Stimulated activated CD4-positive, alpha-beta T cell treated with anti-CD3 and anti-CD28 coated beads, Interleukin-4, amount 100 ng/mL, for 1 hour (primary cell): Measurements from ENCODE around the gene KLK13.

ENCODE experiments used
- DNase-seq: peaks from one replicate; pipeline ENCODE4 v3.0.0-alpha.2; 2020

Gene KLK13

DNA sequence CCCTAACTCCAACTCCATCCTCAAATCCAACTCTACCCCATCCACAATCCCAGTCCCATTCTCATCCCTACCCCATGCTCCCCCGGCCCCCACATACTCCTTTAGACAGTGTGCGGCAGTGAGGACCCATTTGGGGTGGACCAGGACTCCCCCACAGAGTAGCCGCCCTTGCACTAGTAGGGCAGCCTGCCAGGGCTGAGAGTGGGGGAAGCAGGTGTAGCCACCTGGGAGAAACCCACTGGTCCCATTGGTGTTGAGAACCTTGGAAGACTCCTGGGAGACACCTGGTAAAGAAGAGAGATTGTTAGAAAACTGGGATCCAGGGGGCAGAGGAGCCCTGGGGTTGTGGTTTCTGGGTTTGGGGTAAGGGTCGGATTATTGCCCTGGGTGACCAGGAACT, 4.6 kb downstream of the KLK13 start:
- no peak for DNase-seq

DNA sequence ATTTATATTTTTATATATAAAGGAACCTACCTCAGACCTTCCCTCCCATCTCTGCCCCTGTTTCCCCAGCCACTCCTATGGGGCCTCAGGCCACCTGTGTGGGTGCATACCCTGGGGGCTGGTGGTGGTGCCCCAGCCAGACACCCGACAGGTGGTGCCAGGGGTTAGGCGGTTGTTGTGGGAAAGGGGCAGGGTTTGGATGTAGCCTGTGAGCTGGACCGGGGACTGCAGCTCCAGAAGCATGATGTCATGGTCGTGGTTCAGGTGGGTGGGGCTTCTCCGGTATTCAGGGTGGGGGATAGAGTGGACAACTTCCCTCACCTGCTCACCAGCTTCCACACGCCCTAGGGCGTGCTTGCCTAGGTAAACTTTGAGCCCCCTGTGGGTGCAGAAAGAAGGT, 5.2 kb downstream of the KLK13 start:
- DNase-seq: no peak

DNA sequence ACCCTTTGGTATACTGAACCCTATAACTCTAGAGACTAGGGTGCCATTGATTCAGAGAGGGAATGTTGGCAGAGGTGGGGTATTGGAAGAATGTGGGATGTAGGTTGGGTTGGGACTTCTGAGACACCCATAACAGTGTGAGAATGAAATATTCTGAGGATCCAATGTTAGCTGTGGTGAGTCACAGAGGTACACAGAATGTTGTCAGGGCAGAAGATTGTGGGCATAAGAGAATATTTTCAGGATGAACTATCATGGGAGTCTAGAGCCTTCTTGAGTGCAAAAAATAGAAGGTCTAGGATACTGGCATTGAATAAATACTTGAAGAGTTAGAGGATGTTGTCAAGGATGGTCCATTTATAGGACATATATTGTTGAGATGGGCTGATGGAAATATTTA, 9.0 kb downstream of the KLK13 start:
- no peak for DNase-seq

DNA sequence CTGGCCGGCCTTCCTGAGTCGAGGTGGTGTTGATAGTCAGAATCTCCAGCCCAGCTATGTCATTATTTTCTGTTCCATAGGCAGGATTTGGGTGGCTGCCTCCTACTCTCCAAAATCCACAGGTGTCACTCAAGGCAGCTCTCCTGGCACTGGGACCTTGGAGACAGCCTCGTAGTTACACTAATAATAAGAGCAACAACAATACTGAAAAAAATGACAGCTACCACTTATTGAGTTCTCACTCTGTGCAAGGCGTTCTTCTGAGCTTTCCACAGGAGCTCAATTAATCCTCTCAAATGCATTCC, 17.9 kb downstream of the KLK13 start:
- DNase-seq: no peak

DNA sequence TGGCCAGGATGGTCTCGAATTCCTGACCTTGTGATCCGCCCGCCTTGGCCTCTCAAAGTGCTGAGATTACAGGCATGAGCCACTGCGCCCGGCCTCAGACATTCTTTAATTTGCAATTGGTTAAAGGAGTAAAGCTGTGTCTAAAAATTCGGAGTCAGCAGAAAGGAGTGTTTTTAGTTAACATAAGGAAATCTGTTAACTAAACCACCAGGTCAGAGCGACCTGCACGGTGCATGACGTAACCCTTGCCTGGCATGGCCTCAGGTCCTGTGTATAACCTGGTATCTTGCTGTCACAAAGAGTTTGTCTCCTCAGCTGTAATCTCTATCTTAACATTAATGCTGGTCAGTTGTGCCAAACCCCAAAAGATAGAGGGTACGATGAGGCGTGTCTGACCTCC, 20.6 kb downstream of the KLK13 start:
- no peak for DNase-seq

DNA sequence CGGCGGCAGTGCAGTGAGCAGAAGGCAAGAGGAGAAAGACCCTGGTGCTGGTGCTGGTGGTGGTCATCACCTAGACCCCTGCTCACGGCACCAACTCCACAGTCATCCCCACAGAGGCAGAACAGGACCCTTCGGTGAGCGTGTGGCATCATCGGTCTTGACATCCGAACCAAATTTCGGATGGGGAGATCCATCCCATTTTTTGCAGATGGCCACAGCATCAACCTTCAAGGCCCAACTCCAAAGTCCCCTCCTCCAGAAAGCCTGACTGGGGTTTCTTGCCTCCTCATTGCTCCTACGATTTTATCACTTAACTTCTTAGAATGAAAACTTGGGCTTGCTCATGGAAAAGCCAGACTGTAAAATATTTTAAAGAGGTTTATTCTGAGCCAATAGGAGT, 21.4 kb downstream of the KLK13 start:
- DNase-seq: no peak

DNA sequence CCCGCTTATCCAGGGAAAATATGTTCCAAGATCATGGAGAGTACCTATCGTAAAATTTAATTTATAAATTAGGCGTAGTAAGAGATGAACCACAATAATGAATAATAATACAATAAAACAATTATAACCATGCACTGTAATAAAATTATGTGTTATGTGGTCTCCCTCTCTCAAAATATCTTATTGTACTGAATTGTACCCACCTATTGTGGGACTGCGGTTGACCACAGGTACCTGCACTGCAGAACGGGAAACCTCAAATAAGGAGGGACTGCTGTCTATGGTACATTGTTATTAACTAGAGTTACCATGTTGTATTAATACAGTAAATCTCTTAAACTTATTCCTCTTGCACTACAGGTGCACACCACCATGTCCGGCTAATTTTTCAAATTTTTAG, 24.7 kb downstream of the KLK13 start:
- no peak for DNase-seq

DNA sequence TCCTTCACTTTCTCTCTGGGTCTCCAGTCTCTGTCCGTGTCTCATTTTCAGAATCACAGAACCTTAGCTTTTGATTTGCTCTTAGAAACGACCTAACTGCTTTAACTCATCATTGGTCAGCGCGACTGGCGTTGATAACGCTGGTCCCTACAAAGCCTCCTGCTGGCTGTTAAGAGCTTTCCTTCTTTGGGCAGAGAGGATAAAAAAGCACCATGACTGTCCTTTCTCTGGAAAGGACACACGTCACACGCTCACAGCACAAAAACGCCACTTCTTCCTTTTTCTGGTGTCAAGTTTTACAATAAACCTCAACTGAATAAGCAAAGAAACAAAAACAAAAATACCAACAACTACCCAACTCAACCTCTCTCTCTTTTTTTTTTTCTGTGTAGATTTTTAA, 28.4 kb downstream of the KLK13 start:
- DNase-seq: no peak

DNA sequence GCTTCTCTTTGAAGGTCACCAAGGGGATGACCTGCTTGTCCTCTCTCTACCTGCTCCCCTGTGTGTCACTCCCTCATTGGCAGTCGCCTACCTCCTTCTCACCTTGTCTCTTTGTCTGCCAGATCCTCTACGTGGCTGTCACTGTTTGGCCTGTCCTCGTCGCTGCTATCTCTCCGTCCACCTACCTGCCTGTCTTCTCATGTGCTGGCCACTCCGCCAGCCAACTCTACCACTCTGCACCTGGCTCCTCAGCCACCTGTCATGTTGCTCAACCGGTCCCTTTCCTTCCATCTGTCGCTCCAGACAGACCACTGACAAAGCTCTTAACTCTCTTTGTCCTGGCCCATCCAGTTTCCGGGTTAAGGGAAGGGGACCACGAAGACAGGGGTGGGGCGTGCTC, 30.2 kb downstream of the KLK13 start, which contains the start of gene KLK12:
KLK12 (minus strand) TSS at position 299 of the 400 bp plus-strand sequence. CDS start 381 bp downstream, outside the sequence.
- DNase-seq: no peak

DNA sequence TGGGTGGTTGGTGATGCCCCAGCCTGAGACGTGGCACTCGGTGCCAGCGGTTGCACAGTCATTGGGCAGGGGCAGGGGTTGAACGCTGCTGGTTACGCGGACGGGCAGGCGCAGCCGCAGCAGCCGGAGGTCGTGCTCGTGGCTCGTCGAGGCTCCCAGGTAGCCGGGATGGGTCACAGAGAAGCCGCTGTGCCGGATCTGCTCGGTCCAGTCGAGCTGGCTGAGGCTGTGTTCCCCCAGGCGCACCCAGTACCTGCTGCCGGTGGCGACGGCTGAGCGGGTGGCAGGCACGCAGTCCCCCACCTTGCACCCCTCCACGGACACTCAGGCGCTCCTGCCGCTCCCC, 33.0 kb downstream of the KLK13 start:
- DNase-seq: no peak

DNA sequence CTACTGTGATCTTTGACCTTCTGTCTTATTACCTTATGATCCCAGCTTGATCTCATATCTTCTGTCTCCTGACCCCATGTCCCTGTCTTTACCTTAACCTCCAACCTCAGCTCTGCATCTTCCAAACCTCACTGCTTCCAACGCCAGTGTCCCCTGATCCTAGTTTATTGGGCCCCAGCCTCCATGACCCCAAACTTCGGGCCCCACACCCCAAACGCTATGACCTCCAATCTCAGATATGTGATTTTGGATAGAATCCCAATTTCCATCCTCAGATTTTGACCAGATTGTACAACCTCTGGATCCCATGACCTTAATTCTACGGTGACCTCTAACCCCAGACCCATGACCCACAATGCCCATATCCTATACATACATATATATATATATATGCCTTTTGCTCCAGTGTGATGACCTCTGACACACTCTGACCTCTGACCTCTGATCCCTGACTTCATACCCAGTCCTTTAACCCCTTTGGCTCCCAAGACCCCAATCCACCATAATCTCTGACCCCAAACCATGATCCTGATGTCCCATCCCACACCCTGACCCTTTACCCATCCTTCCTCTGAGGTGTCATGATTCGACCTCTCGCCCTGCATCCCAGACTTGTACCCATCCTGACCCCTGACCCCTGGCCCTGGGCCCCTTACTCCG, 33.5 kb downstream of the KLK13 start:
- no peak for DNase-seq

DNA sequence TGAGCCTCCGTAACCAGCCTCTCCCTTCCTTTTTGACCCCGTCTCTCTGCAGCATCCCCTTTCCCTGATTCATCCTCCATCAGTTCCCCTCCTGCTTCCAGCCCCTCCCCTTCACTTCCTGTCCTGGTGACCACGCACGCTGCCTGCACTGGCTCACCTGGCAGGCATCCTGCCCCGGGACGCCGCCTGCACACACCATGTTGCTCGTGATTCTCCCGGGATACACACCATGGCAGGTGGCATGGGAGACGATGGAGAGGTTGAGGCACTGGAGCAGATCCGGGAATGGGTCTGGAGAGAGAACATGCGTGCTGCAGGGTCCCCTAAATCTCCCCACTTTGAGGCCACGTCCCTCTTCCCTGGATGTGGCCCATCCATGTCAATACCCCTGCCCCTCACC, 34.3 kb downstream of the KLK13 start:
- no peak for DNase-seq

DNA sequence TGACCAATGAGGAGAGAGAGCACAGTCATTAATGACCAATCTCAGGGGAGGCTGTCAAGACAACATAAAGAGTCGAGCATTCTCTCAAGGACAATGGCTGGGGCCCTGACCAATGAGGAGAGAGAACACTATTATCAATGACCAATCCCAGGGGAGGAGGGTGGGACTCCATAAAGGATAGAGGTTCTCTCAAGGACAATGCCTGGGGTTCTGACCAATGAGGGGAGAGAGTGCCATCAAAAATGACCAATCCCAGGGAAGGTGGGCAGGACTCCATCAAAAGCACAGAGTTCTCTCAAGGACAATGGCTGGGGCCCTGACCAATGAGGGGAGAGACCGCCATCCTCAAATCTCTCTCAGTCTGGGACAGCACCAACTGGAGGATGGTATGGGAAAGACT, 35.2 kb downstream of the KLK13 start:
- no peak for DNase-seq

DNA sequence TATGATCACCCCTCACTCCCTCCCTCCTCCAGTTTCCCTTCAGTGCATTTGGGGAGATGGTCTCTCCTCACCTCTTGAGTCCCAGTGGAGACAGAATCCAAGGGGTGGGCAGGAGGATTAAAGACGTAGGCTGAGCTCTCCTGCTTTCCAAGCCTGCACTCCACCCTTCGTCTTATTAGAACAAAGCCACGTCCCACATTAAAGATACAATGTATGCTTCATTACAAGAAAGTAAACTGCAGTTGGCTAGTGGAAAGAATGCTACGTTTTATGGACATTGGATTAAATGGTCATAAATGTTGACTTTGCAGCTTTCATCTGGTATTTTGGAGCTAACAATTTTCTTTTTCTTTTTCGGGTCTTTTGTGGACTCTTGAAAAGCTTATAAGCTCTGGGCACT, 37.0 kb downstream of the KLK13 start:
- DNase-seq: no peak

DNA sequence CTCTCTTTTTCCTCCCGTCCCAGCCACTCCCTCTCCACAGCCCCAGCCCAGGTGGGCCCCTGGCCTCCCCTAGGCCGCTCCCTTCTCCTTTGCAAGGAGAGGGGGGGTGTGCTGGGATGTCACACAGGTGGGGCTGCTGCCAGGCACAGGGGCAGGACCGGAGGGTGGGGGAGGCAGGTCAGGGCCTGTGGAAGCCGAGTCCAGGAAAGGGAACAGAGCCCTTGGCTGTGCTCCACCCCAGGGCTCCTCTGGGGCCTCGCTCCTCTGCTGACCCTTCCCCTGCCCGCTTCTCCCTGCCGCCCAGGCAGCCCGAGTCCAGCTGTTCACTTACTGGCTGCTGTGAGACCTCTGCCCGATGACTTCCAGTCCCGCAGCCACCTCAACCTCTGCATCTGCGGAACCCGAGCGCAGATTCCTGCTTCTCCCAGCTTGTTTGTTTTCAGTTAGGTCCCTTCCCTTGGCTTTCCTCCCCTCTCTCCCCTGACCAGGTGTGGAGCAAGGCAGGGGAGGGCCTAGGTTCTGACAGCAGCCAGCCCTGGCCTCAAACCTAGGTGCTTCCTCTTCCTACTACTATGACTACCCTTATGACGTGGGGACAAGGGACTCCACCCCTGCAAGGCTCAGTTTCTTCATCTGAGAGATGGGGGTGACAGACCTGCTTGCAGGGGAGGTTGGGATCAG, 37.6 kb downstream of the KLK13 start:
- DNase-seq: no peak

DNA sequence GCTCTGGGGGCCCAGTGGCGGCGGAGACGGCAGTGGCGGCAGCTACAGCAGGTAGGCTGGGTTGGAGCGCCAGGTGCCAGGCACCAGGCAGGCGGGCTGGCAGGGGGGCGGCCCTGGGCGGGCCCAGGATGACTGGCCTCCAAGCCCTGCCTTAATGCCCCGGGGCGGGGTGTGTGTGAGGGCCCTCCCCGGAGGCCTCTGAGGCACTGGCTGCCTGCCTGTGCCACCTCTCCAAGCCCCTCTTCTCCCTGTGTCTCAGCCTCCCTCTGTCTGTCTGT, 38.4 kb downstream of the KLK13 start, which contains the start of gene KLK11:
KLK11 (minus strand) TSS at position 63 of the 278 bp plus-strand sequence. CDS start 985 bp downstream, outside the sequence.
- no peak for DNase-seq

DNA sequence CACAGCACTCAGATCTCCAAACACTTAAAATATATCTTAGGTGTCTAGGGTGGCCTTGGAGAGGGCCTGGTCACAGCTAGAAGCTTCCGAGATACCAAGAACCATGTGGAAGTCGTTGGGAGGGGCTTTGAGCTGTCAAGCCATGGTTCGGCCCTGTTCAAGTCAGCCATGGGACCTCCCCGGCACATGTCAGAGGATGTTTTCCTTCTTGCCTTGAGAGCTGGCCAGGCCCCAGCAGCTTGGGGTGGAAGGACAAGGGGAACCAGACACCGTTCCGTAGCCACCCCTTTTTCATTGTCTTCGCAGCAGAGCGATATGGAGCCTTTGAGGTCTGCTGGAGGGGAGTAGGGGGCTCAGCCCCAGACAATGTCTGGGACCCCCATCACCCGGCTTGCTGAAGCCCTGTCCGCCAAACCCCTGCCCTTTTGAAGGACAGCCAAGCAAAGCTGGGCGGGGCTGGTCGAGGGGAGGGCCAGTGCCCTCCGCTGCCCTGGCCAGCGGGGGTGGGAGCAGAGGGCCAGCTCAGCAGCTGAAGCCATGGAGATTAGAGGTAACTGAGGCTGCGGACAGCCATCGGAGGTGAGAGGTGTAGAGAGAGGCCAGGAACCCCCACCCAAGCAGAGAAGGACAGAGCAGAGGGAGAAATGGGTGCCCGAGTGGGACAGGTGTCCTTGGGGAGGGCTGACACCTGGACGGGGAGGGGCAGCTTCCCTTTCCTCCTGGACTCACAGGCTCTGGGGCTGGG, 38.9 kb downstream of the KLK13 start:
- DNase-seq: no peak

DNA sequence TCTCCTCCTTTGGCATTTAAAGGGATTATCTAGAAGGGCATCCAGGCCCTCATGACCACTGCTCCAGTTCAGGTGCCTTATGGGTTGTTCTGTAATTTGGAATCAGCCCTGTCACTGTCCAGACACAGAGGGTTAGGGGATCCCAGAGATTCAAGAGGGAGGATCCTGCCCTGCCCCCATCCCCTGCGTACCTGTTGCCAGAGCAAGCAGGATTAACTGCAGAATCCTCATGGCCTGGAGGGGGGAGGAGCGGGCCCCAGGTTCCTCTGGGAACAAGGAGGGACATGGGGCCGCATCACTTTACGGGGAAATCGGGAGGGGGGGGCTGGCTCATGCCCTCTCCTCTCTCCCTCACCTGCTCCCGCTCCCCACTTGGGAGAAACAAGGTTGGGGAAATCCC, 39.5 kb downstream of the KLK13 start:
- no peak for DNase-seq

DNA sequence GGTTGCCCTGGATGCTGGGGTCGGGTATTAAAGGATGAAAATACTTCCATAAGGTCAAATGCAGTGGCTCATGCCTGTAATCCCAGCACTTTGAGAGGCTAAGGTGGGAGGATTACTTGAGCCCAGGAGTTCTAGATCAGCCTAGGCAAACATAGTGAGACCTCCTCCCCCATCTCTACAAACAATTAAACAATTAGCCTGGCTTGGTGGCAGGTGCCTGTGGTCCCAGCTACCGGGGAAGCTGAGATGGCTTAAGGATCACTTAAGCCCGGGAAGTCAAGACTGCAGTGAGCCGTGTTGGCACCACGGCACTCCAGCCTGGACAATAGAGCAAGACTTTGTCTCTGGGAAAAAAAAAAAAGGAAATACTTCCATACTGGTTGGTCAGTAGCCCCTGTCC, 40.0 kb downstream of the KLK13 start:
- DNase-seq: no peak

DNA sequence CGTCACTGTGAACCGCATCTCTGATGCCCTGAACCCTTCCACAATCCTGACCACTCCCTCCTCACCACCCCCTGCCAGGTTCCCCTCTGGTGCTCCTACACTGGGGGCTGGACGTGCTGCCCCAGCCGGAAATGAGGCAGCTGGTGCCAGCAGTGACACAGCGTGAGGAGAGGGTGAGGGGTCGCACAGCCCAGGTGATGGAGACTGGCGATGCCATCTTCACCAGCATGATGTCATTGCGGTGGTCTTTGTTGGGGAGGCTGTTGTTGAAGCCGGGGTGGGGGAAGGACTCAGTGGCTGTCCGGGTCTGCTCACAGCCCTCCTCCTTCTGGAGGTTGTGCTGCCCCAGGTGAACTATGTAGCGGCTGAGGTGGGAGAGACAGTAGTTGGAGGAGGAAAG, 40.9 kb downstream of the KLK13 start:
- no peak for DNase-seq

DNA sequence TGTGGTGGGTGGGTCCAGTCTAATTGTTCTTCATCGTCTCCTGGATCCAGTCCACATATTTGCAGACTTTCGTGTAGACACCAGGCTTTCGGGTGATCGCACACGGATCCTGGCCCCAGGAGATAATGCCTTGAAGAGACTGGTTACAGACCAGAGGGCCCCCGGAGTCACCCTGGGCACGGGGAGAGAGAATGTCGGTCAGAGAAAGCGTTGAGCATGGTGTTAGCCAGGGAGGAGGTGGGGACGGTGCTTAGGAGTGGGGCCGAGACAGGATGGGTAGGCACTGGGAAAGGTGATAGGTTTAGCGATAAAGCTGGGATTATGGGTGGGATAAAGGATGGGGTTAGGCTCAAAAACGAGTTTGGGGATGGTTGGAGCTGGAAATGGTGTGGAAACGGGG, 42.4 kb downstream of the KLK13 start:
- no peak for DNase-seq

DNA sequence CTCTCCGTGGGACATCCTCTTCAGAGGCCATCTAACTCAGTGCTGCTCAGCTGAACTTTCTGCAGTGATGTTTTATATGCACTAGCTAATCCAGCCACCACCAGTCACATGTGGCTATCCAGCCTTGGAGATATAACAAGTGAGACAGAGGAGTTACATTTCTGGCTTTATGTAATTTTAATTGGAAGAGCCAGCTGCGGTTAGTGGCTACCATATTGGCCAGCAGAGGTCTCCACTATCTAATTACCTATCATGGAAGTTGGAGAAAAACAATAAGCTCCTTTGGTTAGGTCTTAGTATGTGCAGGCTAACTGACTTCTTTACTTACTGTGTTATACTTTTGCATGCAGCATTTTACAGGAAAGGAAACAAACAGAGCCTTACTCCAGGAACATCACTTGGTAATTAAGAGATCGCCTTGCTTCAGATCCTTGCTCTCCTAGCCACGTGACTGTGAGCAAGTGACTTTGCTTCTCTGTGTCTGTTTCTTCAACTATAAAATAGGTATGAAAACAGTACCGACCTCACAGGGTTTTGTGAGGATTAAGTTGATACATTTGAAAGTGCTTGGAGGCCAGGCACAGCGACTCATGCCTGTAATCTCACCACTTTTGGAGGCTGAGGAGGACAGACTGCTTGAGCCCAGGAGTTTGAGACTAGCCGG, 43.8 kb downstream of the KLK13 start:
- DNase-seq: no peak

DNA sequence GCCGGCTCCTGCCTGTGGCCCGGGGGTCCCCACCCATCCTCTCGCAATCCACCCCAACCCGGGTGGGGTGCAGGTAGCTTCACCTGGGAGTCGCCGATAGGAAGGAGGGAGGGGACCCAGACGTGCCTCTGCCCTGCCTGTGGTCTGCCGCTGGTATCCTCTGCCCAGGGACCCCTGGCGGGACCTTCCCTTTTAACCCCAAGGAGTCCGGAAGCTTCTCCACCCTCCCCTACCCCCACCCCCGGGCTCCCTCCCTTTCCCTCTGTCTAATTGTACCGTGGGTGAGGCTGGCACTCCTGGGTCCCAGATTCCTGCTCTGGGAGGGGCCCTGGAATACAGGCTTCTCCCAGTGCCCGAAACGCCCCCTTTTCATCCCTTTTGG, 45.4 kb downstream of the KLK13 start, which contains the start of gene KLK10:
KLK10 (minus strand) TSS at position 166 of the 382 bp plus-strand sequence. CDS start 579 bp downstream, outside the sequence.
- no peak for DNase-seq
